Lower leg skin (tissue), 4 donors: ENCODE measurements around the gene ADCY2. TPM values are rescaled to one million over a fixed set of nuclear protein-coding genes. Genes with fewer than 3 reads are reported as not detected.

Experiments
- DNase-seq, 2 donors: peaks; one replicate each; pipeline ENCODE4 v3.0.0-alpha.2; 2019; ENCODE audit warnings: low spot score in 2 of 2
- H3K4me3 ChIP-seq: fragments of 200-600 bp; sonication (generic); 2 replicates; pipeline ENCODE4 v1.5.1; 2017; ENCODE audit warnings: mild to moderate bottlenecking, low read depth; ENCODE audit not compliant: poor library complexity, severe bottlenecking
- CTCF ChIP-seq, 3 donors: fragments of 450-650 bp; IDR thresholded peaks; one replicate each; pipeline ENCODE4 v1.5.1; 2016; ENCODE audit warnings: antibody characterized with exemption in 3 of 3, mild to moderate bottlenecking in 3 of 3, moderate library complexity in 2 of 3
- POLR2A ChIP-seq, 2 donors: fragments of 450-650 bp; IDR thresholded peaks; one replicate each; pipeline ENCODE4 v1.6.1; 2016 to 2017; ENCODE audit warnings: antibody characterized with exemption in 2 of 2, mild to moderate bottlenecking in 1 of 2, moderate library complexity in 1 of 2
- WGBS, 2 donors: methylation state at CpG; one replicate each; pipeline ENCODE4 v1.1.5; 2018; 5-methylcytosine and 5-hydroxymethylcytosine counted together
- intact Hi-C: fragments of 100-400 bp; cut with DNase I; formaldehyde crosslinking; loops from one replicate; pipeline ENCODE4 v1.15.0; 2023; ENCODE audit warnings: low total_unique reads
- total RNA-seq, 4 donors: library from RNA; depleted of rRNA; stranded (reverse); fragments of >200 nt; gene quantifications; one replicate each; pipeline ENCODE4 v1.1.0, GENCODE V29; 2016

The ADCY2 gene
- total RNA-seq, 4 donors from 2014 or later = 7.3 to 11.5 (median 8.2) TPM

- H3K4me3 ChIP-seq = no peak overlapping the region
- TF ChIP-seq CTCF (IDR thresholded peaks at IDR 0.05) (no peak), POLR2A (IDR thresholded peaks at IDR 0.05) (no peak)
- WGBS, 2 donors = 13 to 24% methylated on average over 5 of the region's 5 CpGs
- intact Hi-C loops = no loop called here
- no peak for DNase-seq
Measured at GRCh38 chr5:7495131-7495517, 99.2 kb downstream of the ADCY2 start.

- no peak overlapping the region for H3K4me3 ChIP-seq
- TF ChIP-seq POLR2A (IDR thresholded peaks at IDR 0.05) (no peak), CTCF (IDR thresholded peaks at IDR 0.05) (no peak)
- intact Hi-C loops = no loop called here
- DNase-seq = no peak
- 93 to 94% methylated on average over 3 of the region's 3 CpGs for WGBS, 2 donors
Measured at GRCh38 chr5:7500256-7500655, 104.3 kb downstream of the ADCY2 start.

GRCh38 chr5:7501061-7501460 lies 105.1 kb downstream of the ADCY2 start:
- no peak for DNase-seq
- TF ChIP-seq CTCF (IDR thresholded peaks at IDR 0.05) = no peak
- TF ChIP-seq POLR2A (IDR thresholded peaks at IDR 0.05) = no peak
- WGBS, 2 donors = 72% methylated on average over 2 of the region's 2 CpGs
- intact Hi-C loops = no loop called here
- no peak overlapping the region for H3K4me3 ChIP-seq

GRCh38 chr5:7503564-7503963 lies 107.6 kb downstream of the ADCY2 start:
- WGBS, 2 donors = 82% methylated on average over 9 of the region's 9 CpGs
- intact Hi-C loops = no loop called here

GRCh38 chr5:7515284-7515914 lies 119.5 kb downstream of the ADCY2 start:
- intact Hi-C loops = no loop called here
- no peak for TF ChIP-seq CTCF (IDR thresholded peaks at IDR 0.05)
- TF ChIP-seq POLR2A (IDR thresholded peaks at IDR 0.05) = no peak
- no peak overlapping the region for H3K4me3 ChIP-seq
- 87 to 94% methylated on average over 3 of the region's 3 CpGs for WGBS, 2 donors
- DNase-seq = no peak

More at GRCh38 chr5:7503564-7503963, 107.6 kb downstream of the ADCY2 start:
- no peak for TF ChIP-seq CTCF (IDR thresholded peaks at IDR 0.05)
- TF ChIP-seq POLR2A (IDR thresholded peaks at IDR 0.05) = no peak
- H3K4me3 ChIP-seq = no peak overlapping the region
- no peak for DNase-seq

- DNase-seq = no peak
- 87 to 93% methylated on average over 2 of the region's 2 CpGs for WGBS, 2 donors
- intact Hi-C loops = no loop called here
- H3K4me3 ChIP-seq = no peak overlapping the region
- TF ChIP-seq CTCF (IDR thresholded peaks at IDR 0.05) (no peak), POLR2A (IDR thresholded peaks at IDR 0.05) (no peak)
Measured at GRCh38 chr5:7516253-7516652, 120.3 kb downstream of the ADCY2 start.
